ENCODE measurements around the gene PCMT1.

The PCMT1 gene

GRCh38 chr6:149761438-149761837 lies 11.9 kb downstream of the PCMT1 start:
- TF ChIP-seq CTCF (IDR thresholded peaks at IDR 0.05; ENCODE audit: borderline replicate concordance, insufficient read depth, low read depth, low read length) = no peak
- no peak overlapping the region for H3K4me3 ChIP-seq (ENCODE audit: low read depth, low read length)

GRCh38 chr6:149763866-149764265 lies 14.3 kb downstream of the PCMT1 start:
- TF ChIP-seq CTCF (IDR thresholded peaks at IDR 0.05; ENCODE audit: borderline replicate concordance, insufficient read depth, low read depth, low read length) = no peak

GRCh38 chr6:149766156-149766769 lies 16.7 kb downstream of the PCMT1 start:
- H3K4me3 ChIP-seq (ENCODE audit: low read depth, low read length) = no peak overlapping the region
- no peak for TF ChIP-seq CTCF (IDR thresholded peaks at IDR 0.05; ENCODE audit: borderline replicate concordance, insufficient read depth, low read depth, low read length)

More at GRCh38 chr6:149763866-149764265, 14.3 kb downstream of the PCMT1 start:
- H3K4me3 ChIP-seq (ENCODE audit: low read depth, low read length) = no peak overlapping the region

GRCh38 chr6:149769676-149770075 lies 20.1 kb downstream of the PCMT1 start:
- no peak for TF ChIP-seq CTCF (IDR thresholded peaks at IDR 0.05; ENCODE audit: borderline replicate concordance, insufficient read depth, low read depth, low read length)
- H3K4me3 ChIP-seq (ENCODE audit: low read depth, low read length) = no peak overlapping the region

- no peak overlapping the region for H3K4me3 ChIP-seq (ENCODE audit: low read depth, low read length)
- TF ChIP-seq CTCF (IDR thresholded peaks at IDR 0.05; ENCODE audit: borderline replicate concordance, insufficient read depth, low read depth, low read length) = no peak
These were observed 21.6 kb downstream of the PCMT1 start for GRCh38 chr6:149771185-149771584.

- no peak for TF ChIP-seq CTCF (IDR thresholded peaks at IDR 0.05; ENCODE audit: borderline replicate concordance, insufficient read depth, low read depth, low read length)
- no peak overlapping the region for H3K4me3 ChIP-seq (ENCODE audit: low read depth, low read length)
These were observed 22.4 kb downstream of the PCMT1 start for GRCh38 chr6:149771925-149772324.

- no peak overlapping the region for H3K4me3 ChIP-seq (ENCODE audit: low read depth, low read length)
- TF ChIP-seq CTCF (IDR thresholded peaks at IDR 0.05; ENCODE audit: borderline replicate concordance, insufficient read depth, low read depth, low read length) = no peak
These were observed 28.1 kb downstream of the PCMT1 start for GRCh38 chr6:149777624-149778023.
